ENCODE results near the gene ADARB2.
"Not testable (repeated sequence)": the region's sequence is repeated elsewhere in the genome, so short reads cannot be mapped to it uniquely, and the experiment has no call there.

Gene ADARB2

GRCh38 chr10:1232164-1232911, 505.0 kb downstream of the ADARB2 start:
- DNase-seq: no peak

- DNase-seq: no peak
These were observed 506.6 kb downstream of the ADARB2 start for GRCh38 chr10:1230592-1231275.

GRCh38 chr10:1230138-1230537, 507.2 kb downstream of the ADARB2 start:
- DNase-seq: no peak

- DNase-seq: no peak
These were observed 507.8 kb downstream of the ADARB2 start for GRCh38 chr10:1229574-1229973.

- no peak for DNase-seq
These were observed 508.2 kb downstream of the ADARB2 start for GRCh38 chr10:1229116-1229515.

GRCh38 chr10:1228467-1228975, 508.8 kb downstream of the ADARB2 start:
- DNase-seq: no peak

GRCh38 chr10:1227510-1228402, 509.6 kb downstream of the ADARB2 start:
- DNase-seq: no peak

GRCh38 chr10:1226907-1227306, 510.4 kb downstream of the ADARB2 start:
- not testable (repeated sequence) for DNase-seq

GRCh38 chr10:1219874-1220273, 517.5 kb downstream of the ADARB2 start:
- not testable (repeated sequence) for DNase-seq

GRCh38 chr10:1217661-1218060, 519.7 kb downstream of the ADARB2 start:
- DNase-seq: no peak

- DNase-seq: no peak
These were observed 520.1 kb downstream of the ADARB2 start for GRCh38 chr10:1217237-1217587.

- no peak for DNase-seq
These were observed 520.6 kb downstream of the ADARB2 start for GRCh38 chr10:1216574-1217236.

GRCh38 chr10:1215862-1216573, 521.3 kb downstream of the ADARB2 start:
- no peak for DNase-seq

GRCh38 chr10:1214882-1215540, 522.3 kb downstream of the ADARB2 start:
- no peak for DNase-seq

- DNase-seq: no peak
These were observed 523.2 kb downstream of the ADARB2 start for GRCh38 chr10:1214071-1214675.

GRCh38 chr10:1213252-1214070, 523.9 kb downstream of the ADARB2 start:
- DNase-seq: no peak

GRCh38 chr10:1212571-1213141, 524.7 kb downstream of the ADARB2 start:
- DNase-seq: no peak

GRCh38 chr10:1211844-1212570, 525.3 kb downstream of the ADARB2 start:
- DNase-seq: no peak

GRCh38 chr10:1210667-1211066, 526.7 kb downstream of the ADARB2 start:
- no peak for DNase-seq

Measured in suppressor macrophage treated with lipopolysaccharide for 4 hours (primary cell).